PC-9 (cell line): ENCODE data around the gene PBX1. TPM values are rescaled to one million over a fixed set of nuclear protein-coding genes. Genes with fewer than 3 reads are reported as not detected.

Source experiments
- BruUV-seq: library from RNA; stranded (reverse); fragments of 400-500 nt; replicated peaks from 2 replicates; lab custom pipeline; 2021; lab: Mats Ljungman, UMichigan
- CTCF ChIA-PET: fragments of 300-600 bp; sonication (Branson Sonifier 250); formaldehyde crosslinking; loops from one replicate; lab custom pipeline; 2022; ENCODE audit warnings: antibody characterized with exemption; lab: Charles Lee
- POLR2A ChIA-PET: fragments of 300-600 bp; sonication (Branson Sonifier 250); formaldehyde crosslinking; loops from one replicate; lab custom pipeline; 2022; ENCODE audit warnings: antibody characterized with exemption; ENCODE audit not compliant: unreplicated experiment; lab: Charles Lee
- DNase-seq, 2 experiments: peaks; one replicate each; pipeline versions ENCODE4 v3.0.0 to v3.0.0-alpha.2; 2015 to 2022; ENCODE audit warnings: mixed read lengths in 1 of 2
- H2AFZ ChIP-seq: fragments of 200-600 bp; sonication (generic); 2 replicates; pipeline ENCODE4 v1.8.1; 2017; ENCODE audit warnings: antibody characterized with exemption
- H3F3A ChIP-seq: fragments of 200-600 bp; sonication (generic); 2 replicates; pipeline ENCODE4 v1.8.1; 2017; ENCODE audit warnings: antibody characterized with exemption, mild to moderate bottlenecking, low read depth; ENCODE audit not compliant: insufficient read depth
- H3K27ac ChIP-seq: fragments of 200-600 bp; sonication (generic); 2 replicates; pipeline ENCODE4 v1.6.1; 2016; ENCODE audit warnings: mixed run types
- H3K27me3 ChIP-seq: fragments of 200-600 bp; sonication (generic); 2 replicates; pipeline ENCODE4 v1.6.1; 2016; ENCODE audit warnings: low read depth, mixed run types; ENCODE audit not compliant: insufficient read depth
- H3K36me3 ChIP-seq: fragments of 200-600 bp; sonication (generic); 2 replicates; pipeline ENCODE4 v1.6.1; 2016; ENCODE audit warnings: low read depth, mixed run types
- H3K4me1 ChIP-seq: fragments of 200-600 bp; sonication (generic); replicated peaks from 2 replicates; pipeline ENCODE4 v1.6.1; 2016; ENCODE audit warnings: mixed run types; ENCODE audit not compliant: insufficient read depth
- H3K4me2 ChIP-seq: fragments of 200-600 bp; sonication (generic); 2 replicates; pipeline ENCODE4 v1.6.1; 2017; ENCODE audit warnings: mixed run types
- H3K4me3 ChIP-seq: fragments of 200-600 bp; sonication (generic); 2 replicates; pipeline ENCODE4 v1.6.1; 2016; ENCODE audit warnings: mixed run types
- H3K79me2 ChIP-seq: fragments of 200-600 bp; sonication (generic); 2 replicates; pipeline ENCODE4 v1.6.1; 2017; ENCODE audit warnings: low read depth, mixed run types
- H3K9me2 ChIP-seq: fragments of 200-600 bp; sonication (generic); 2 replicates; pipeline ENCODE4 v1.8.1; 2017; ENCODE audit warnings: mild to moderate bottlenecking; ENCODE audit not compliant: insufficient read depth
- H3K9me3 ChIP-seq: fragments of 200-600 bp; sonication (generic); 2 replicates; pipeline ENCODE4 v1.8.1; 2016; ENCODE audit warnings: low read depth; ENCODE audit not compliant: insufficient read depth
- H4K20me1 ChIP-seq: fragments of 200-600 bp; sonication (generic); 2 replicates; pipeline ENCODE4 v1.8.1; 2017; ENCODE audit not compliant: insufficient read depth
- EZH2 ChIP-seq: fragments of 200-600 bp; sonication (generic); IDR thresholded peaks from 2 replicates; pipeline ENCODE4 v1.8.0; 2017; ENCODE audit warnings: antibody characterized with exemption, low read depth
- intact Hi-C: fragments of 100-400 bp; cut with micrococcal nuclease; formaldehyde crosslinking; loops from one replicate; pipeline ENCODE4 v1.10.0; 2022; ENCODE audit not compliant: unreplicated experiment
- total RNA-seq: library from RNA; stranded (reverse); gene quantifications from 2 replicates; pipeline ENCODE4 v1.2.3, GENCODE V29; 2021
- TF ChIP-seq, protein P1 (sequence below): fragments of 200-600 bp; sonication (generic); conservative IDR thresholded peaks from 2 replicates; pipeline ENCODE4 v1.6.1; 2017; ENCODE audit warnings: mixed run types, antibody characterized with exemption, mild to moderate bottlenecking, moderate library complexity

PBX1 gene
- total RNA-seq, 1 experiment from 2014 or later: 57.7 TPM

DNA sequence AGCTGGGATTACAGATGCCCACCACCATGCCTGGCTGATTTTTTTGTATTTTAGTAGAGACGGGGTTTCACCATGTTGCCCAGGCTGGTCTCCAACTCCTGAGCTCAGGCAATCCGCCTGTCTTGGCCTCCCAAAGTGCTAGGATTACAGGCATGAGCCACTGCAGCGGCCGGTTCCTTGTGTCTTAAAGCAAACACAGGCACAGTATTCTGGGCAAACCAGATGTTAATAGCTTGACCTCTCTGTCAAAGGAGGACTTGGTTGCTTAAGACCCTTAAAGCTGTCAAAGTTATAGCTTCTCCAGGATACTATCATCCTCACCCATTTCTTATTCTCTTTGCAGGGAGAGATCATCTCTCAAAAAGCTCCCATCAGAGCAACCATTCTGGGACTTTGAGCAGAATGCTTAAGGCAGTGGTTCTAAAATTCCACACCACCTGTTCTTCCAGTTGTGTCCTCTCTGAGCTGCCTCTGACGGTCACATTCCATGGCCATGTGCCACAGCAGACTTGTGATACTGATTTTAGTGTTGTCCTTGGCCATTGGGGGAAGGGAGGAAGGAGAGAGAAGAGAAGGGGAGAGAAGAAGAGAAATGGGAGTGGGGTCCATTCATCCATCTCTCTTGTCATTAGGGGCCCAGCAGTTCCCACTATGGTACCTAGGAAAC lies 81.8 kb downstream of the PBX1 start:
- H2AFZ ChIP-seq: no peak overlapping the region
- peaks cover 46% of the 10 kb centered on the region for H3K79me2 ChIP-seq
- H3K4me3 ChIP-seq: no peak overlapping the region
- H3K36me3 ChIP-seq: 0 out of 2 replicates have a peak, but pooled peaks cover 3% of the 10 kb centered on the region
- TF ChIP-seq, protein P1, sequence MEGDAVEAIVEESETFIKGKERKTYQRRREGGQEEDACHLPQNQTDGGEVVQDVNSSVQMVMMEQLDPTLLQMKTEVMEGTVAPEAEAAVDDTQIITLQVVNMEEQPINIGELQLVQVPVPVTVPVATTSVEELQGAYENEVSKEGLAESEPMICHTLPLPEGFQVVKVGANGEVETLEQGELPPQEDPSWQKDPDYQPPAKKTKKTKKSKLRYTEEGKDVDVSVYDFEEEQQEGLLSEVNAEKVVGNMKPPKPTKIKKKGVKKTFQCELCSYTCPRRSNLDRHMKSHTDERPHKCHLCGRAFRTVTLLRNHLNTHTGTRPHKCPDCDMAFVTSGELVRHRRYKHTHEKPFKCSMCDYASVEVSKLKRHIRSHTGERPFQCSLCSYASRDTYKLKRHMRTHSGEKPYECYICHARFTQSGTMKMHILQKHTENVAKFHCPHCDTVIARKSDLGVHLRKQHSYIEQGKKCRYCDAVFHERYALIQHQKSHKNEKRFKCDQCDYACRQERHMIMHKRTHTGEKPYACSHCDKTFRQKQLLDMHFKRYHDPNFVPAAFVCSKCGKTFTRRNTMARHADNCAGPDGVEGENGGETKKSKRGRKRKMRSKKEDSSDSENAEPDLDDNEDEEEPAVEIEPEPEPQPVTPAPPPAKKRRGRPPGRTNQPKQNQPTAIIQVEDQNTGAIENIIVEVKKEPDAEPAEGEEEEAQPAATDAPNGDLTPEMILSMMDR: no peak
- TF ChIP-seq EZH2: no peak
- peaks cover 81% of the 10 kb centered on the region for H3K4me1 ChIP-seq
- CTCF ChIA-PET: interaction anchor here (0.8 kb wide), 1 partner anchor 17 kb away, joined by 9 read pairs; no protein-coding TSS in a partner anchor
- peaks cover 49% of the 10 kb centered on the region for H3F3A ChIP-seq
- no peaks in the 10 kb centered on the region for H3K27me3 ChIP-seq
- H4K20me1 ChIP-seq: no peaks in the 10 kb centered on the region
- no peaks in the 10 kb centered on the region for H3K9me3 ChIP-seq
- H3K27ac ChIP-seq: peak overlapping the region; percentile 43
- peak overlapping the region; percentile 24 for H3K4me2 ChIP-seq
- intact Hi-C loops: no loop called here
- DNase-seq: peak; percentile 50 to 81
- POLR2A ChIA-PET: interaction anchor here (0.7 kb wide), 1 partner anchor 223 kb away, joined by 19 read pairs; no protein-coding TSS in a partner anchor
- BruUV-seq: no TSS peak
- H3K9me2 ChIP-seq: no peaks in the 10 kb centered on the region

DNA sequence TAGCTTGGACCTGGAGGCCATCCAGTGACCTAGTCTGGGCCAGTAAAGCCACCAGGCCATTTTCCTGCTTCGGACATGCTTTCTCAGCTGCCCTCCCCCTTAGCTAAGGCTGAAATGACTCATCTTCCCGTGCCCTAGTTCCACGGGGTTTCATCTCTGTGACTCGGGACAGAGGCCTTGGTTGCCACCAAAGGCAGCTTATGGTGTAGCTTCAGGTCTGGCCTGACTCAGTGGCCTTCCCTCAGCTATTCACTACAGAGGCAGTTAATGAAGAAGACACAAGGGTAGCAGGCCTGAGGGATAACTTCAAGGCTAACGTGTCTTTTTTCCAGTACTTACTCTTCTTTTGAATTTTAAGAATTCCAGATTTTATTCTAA lies 82.4 kb downstream of the PBX1 start:
- peak overlapping the region; percentile 24 for H3K4me2 ChIP-seq
- no peaks in the 10 kb centered on the region for H4K20me1 ChIP-seq
- intact Hi-C loops: no loop called here
- H3K36me3 ChIP-seq: 0 out of 2 replicates have a peak, but pooled peaks cover 8% of the 10 kb centered on the region
- no peaks in the 10 kb centered on the region for H3K9me2 ChIP-seq
- peaks cover 47% of the 10 kb centered on the region for H3K79me2 ChIP-seq
- no peak for TF ChIP-seq EZH2
- TF ChIP-seq, protein P1: no peak
- DNase-seq: no peak
- peaks cover 81% of the 10 kb centered on the region for H3K4me1 ChIP-seq
- no peak overlapping the region for H3K4me3 ChIP-seq
- H3F3A ChIP-seq: peaks cover 46% of the 10 kb centered on the region
- no TSS peak for BruUV-seq
- ChIA-PET CTCF (interaction anchor here (0.8 kb wide), 1 partner anchor 17 kb away, joined by 9 read pairs; no protein-coding TSS in a partner anchor), POLR2A (no interaction called here)
- peak overlapping the region; percentile 43 for H3K27ac ChIP-seq
- H2AFZ ChIP-seq: no peak overlapping the region
- H3K9me3 ChIP-seq: no peaks in the 10 kb centered on the region
- H3K27me3 ChIP-seq: no peaks in the 10 kb centered on the region

DNA sequence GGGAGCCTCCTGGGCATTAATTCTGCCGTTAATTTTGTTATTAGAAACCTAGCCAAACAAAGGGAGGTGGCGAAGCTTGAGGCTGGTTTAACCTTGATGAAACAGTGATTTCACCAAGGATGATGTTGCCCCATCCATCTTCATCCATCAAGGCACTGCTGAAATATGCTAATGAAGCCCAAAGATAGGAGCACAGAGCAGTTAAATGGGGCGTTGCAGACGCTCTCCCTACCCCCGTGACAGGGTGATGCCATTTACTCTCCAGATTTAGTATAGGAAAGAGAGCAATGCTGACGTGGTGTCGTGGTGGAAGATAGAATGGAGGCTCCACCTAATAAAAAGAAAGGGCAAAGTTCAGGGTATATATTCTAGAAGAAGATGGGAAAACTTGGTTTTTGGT lies 84.0 kb downstream of the PBX1 start:
- Histone ChIP-seq H3K4me3 (no peak overlapping the region), H3K27me3 (no peaks in the 10 kb centered on the region), H4K20me1 (no peaks in the 10 kb centered on the region), H3K9me3 (no peaks in the 10 kb centered on the region), H3K4me1 (peaks cover 81% of the 10 kb centered on the region), H3K36me3 (0 out of 2 replicates have a peak, but pooled peaks cover 10% of the 10 kb centered on the region), H3K4me2 (no peak overlapping the region), H3K27ac (no peak overlapping the region), H3K79me2 (peaks cover 52% of the 10 kb centered on the region), H3K9me2 (no peaks in the 10 kb centered on the region), H3F3A (peaks cover 43% of the 10 kb centered on the region), H2AFZ (no peak overlapping the region)
- CTCF ChIA-PET: interaction anchor here (0.7 kb wide), 1 partner anchor 17 kb away, joined by 3 read pairs; no protein-coding TSS in a partner anchor
- TF ChIP-seq EZH2: no peak
- TF ChIP-seq, protein P1: no peak
- BruUV-seq: no TSS peak
- POLR2A ChIA-PET: interaction anchor here (0.6 kb wide), 1 partner anchor 138 kb away, joined by 3 read pairs; no protein-coding TSS in a partner anchor
- DNase-seq: no peak
- intact Hi-C loops: no loop called here
